ENCODE data around the gene ACTR5. TPM values are rescaled to one million over a fixed set of nuclear protein-coding genes. Genes with fewer than 3 reads are reported as not detected.

ACTR5 gene
- total RNA-seq, 4 donors from 2014 or later: 5.8 to 9.8 (median 8.6) TPM

DNA sequence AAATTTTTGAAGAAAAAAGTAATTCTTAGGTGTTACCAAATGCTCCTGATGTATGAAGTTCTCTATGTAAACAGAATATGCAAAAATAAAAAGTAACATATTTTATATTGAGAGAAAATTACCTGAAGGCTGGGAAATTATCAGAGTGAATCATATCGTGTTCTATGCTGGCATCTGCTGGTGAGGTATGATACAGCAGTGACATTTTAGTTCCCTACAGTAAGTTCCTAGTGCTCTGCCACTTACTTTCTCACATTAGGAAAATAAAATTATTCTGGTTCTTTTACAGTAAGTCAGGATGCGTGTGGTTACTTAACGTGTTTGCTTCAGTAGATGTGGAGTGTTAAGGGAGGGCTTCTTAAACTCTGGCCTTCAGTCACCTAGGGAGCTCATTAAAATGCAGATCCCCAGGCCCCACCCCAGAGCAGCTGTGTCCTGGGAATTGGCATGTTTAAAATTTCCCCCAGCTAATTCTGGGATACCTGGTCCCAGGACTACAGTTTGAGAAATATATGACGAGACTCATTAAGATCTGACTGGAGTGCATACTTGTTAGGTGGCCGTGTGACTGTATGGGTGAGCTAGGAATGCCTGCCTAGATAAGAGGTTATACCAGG lies 3.2 kb downstream of the ACTR5 start:
- TF ChIP-seq CTCF (IDR thresholded peaks at IDR 0.05): peak; percentile 56 to 61 (median 61)
- TF ChIP-seq POLR2A (IDR thresholded peaks at IDR 0.05; ENCODE audit: low read depth): no peak
- TF ChIP-seq EP300 (IDR thresholded peaks at IDR 0.05): no peak
- TF ChIP-seq POLR2AphosphoS5 (IDR thresholded peaks at IDR 0.05): no peak
- no peak overlapping the region for H3K27ac ChIP-seq (replicated peaks in 1 of 4)
- no peak for DNase-seq (ENCODE audit: extremely low spot score)
- H3K36me3 ChIP-seq: peaks cover 19 to 48% (median 36%) of the 10 kb centered on the region in 4 donors
- intact Hi-C loops (cut with DNase I): loop anchor here (2.0 kb wide), 1 partner anchor 105 kb away; no protein-coding TSS in a partner anchor
- 54% methylated on average over 5 of the region's 5 CpGs for WGBS
- H3K4me3 ChIP-seq: no peak overlapping the region
- no peaks in the 10 kb centered on the region for H3K9me3 ChIP-seq
- H3K4me1 ChIP-seq: peaks cover 11 to 26% (median 17%) of the 10 kb centered on the region in 4 donors
- no peaks in the 10 kb centered on the region for H3K27me3 ChIP-seq

GRCh38 chr20:38752029-38752428 lies 3.8 kb downstream of the ACTR5 start:
- intact Hi-C loops (cut with DNase I): no loop called here
- no peak for TF ChIP-seq POLR2A (IDR thresholded peaks at IDR 0.05; ENCODE audit: low read depth)
- no peak for TF ChIP-seq CTCF (IDR thresholded peaks at IDR 0.05)
- TF ChIP-seq EP300 (IDR thresholded peaks at IDR 0.05): no peak
- no peak for TF ChIP-seq POLR2AphosphoS5 (IDR thresholded peaks at IDR 0.05)
- no peak for DNase-seq (ENCODE audit: extremely low spot score)

DNA sequence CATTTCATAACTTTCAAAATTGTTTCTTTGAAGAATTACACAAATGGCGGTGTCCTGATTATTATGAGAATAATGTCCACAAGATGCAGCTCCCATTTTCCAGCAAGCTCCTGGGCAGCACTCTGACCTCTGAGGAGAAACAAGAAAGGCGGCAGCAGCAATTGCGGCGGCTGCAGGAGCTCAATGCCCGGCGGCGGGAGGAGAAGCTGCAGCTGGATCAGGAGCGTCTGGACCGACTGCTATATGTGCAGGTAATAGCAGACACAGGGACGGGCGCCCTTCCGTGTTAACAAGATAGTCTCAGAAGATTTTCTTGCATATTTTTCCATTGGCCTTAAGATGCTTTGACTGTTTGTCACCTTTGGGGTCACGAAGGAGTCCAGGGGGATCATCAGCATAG lies 6.7 kb downstream of the ACTR5 start:
- H3K4me1 ChIP-seq: peaks cover 0 to 4% (median 0%) of the 10 kb centered on the region in 4 donors
- H3K4me3 ChIP-seq: no peak overlapping the region
- no peak for TF ChIP-seq POLR2AphosphoS5 (IDR thresholded peaks at IDR 0.05)
- TF ChIP-seq CTCF (IDR thresholded peaks at IDR 0.05): no peak
- TF ChIP-seq EP300 (IDR thresholded peaks at IDR 0.05): no peak
- TF ChIP-seq POLR2A (IDR thresholded peaks at IDR 0.05; ENCODE audit: low read depth): no peak
- 92% methylated on average over 13 of the region's 13 CpGs for WGBS
- peaks cover 26 to 83% (median 67%) of the 10 kb centered on the region in 4 donors for H3K36me3 ChIP-seq
- H3K9me3 ChIP-seq: no peaks in the 10 kb centered on the region
- DNase-seq (ENCODE audit: extremely low spot score): no peak
- intact Hi-C loops (cut with DNase I): no loop called here
- H3K27ac ChIP-seq (replicated peaks in 1 of 4): no peak overlapping the region
- H3K27me3 ChIP-seq: no peaks in the 10 kb centered on the region

More at GRCh38 chr20:38752029-38752428, 3.8 kb downstream of the ACTR5 start:
- no peak overlapping the region for H3K27ac ChIP-seq (replicated peaks in 1 of 4)
- peaks cover 25 to 54% (median 41%) of the 10 kb centered on the region in 4 donors for H3K36me3 ChIP-seq
- peaks cover 11 to 26% (median 17%) of the 10 kb centered on the region in 4 donors for H3K4me1 ChIP-seq
- H3K4me3 ChIP-seq: no peak overlapping the region
- H3K9me3 ChIP-seq: no peaks in the 10 kb centered on the region
- no peaks in the 10 kb centered on the region for H3K27me3 ChIP-seq
- WGBS: 94% methylated on average over 4 of the region's 4 CpGs

DNA sequence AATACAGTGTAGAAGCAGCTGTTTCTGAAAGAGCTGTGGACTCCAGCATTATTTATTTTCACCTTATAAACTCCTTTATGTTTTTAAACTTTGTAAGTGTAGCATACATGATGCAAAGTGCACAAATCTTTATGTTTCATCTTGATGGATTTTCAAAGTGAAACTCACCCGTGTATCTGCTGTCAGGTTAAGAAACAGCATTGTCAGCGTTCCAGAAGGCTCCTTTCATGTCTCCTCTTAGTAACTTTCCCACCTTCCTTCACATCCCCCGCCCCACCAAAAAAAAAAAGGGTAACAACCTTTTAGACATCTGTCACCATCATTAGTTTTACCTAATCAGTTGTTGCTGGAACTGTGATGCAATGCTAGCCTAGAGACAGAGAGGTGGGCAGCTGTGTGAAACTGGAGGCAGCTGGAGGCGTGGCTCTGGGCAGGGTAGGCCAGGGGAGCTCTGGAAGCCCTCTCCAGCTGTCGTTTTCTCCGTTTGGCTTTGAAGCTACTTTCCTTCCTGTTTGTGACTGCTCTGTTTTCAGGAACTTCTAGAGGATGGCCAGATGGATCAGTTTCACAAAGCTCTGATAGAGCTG lies 7.2 kb downstream of the ACTR5 start:
- DNase-seq (ENCODE audit: extremely low spot score): no peak
- no peaks in the 10 kb centered on the region for H3K4me1 ChIP-seq
- H3K4me3 ChIP-seq: no peak overlapping the region
- H3K36me3 ChIP-seq: peaks cover 28 to 88% (median 72%) of the 10 kb centered on the region in 4 donors
- no peaks in the 10 kb centered on the region for H3K9me3 ChIP-seq
- 66% methylated on average over 6 of the region's 6 CpGs for WGBS
- no peaks in the 10 kb centered on the region for H3K27me3 ChIP-seq
- no peak overlapping the region for H3K27ac ChIP-seq (replicated peaks in 1 of 4)
- TF ChIP-seq CTCF (IDR thresholded peaks at IDR 0.05): no peak
- TF ChIP-seq EP300 (IDR thresholded peaks at IDR 0.05): no peak
- intact Hi-C loops (cut with DNase I): no loop called here

Measured in esophagus muscularis mucosa (tissue), 4 donors.